CD14-positive monocyte (primary cell): ENCODE measurements around the gene NAT14. TPM values are rescaled to one million over a fixed set of nuclear protein-coding genes. Genes with fewer than 3 reads are reported as not detected.

Experiments used
- DNase-seq, 3 donors: peaks; one replicate each; pipeline ENCODE4 v3.0.0-alpha.2; 2011 to 2022
- H2AFZ ChIP-seq: 2 replicates; pipeline ENCODE4 v1.6.0; 2012; ENCODE audit warnings: mild to moderate bottlenecking, low read depth, low read length, inconsistent platforms; ENCODE audit not compliant: insufficient read depth, poor library complexity, severe bottlenecking
- H3K27ac ChIP-seq, 2 donors: 1 replicate in 1 of 2; 2 replicates in 1 of 2; pipeline ENCODE4 v1.5.1; 2012 to 2013; ENCODE audit warnings: low read length in 2 of 2, control low read depth in 1 of 2, inconsistent platforms in 1 of 2, low read depth in 1 of 2, mild to moderate bottlenecking in 1 of 2
- H3K27me3 ChIP-seq, 2 donors: one replicate each; pipeline versions ENCODE4 v1.6.0 to v1.6.1; 2011 to 2013; ENCODE audit warnings: low read length in 2 of 2; ENCODE audit not compliant: control insufficient read depth in 2 of 2, insufficient read depth in 2 of 2
- H3K36me3 ChIP-seq, 2 donors: replicated peaks in 1 of 2; 1 replicate in 1 of 2; 2 replicates in 1 of 2; pipeline versions ENCODE4 v1.5.1 to v1.6.1; 2012 to 2013; ENCODE audit warnings: low read length in 2 of 2, control low read depth in 1 of 2, inconsistent platforms in 1 of 2, mild to moderate bottlenecking in 1 of 2; ENCODE audit not compliant: insufficient read depth in 2 of 2, control insufficient read depth in 1 of 2
- H3K4me1 ChIP-seq, 2 donors: 1 replicate in 1 of 2; 2 replicates in 1 of 2; pipeline versions ENCODE4 v1.5.1 to v1.6.1; 2012 to 2013; ENCODE audit warnings: low read length in 2 of 2, control low read depth in 1 of 2, inconsistent platforms in 1 of 2, mild to moderate bottlenecking in 1 of 2, moderate library complexity in 1 of 2; ENCODE audit not compliant: insufficient read depth in 2 of 2, control insufficient read depth in 1 of 2
- H3K4me2 ChIP-seq: replicated peaks from 2 replicates; pipeline ENCODE3; 2012; ENCODE audit warnings: low read length, moderate library complexity, mild to moderate bottlenecking; ENCODE audit not compliant: poor library complexity, severe bottlenecking; ENCODE audit errors: extremely low read depth
- H3K4me3 ChIP-seq, 3 experiments: fragments of 200-600 bp in 1 of 3; sonication (generic) in 1 of 3; replicated peaks in 1 of 3; 1 replicate in 2 of 3; 2 replicates in 1 of 3; pipeline ENCODE4 v1.5.1; 2011 to 2013; ENCODE audit warnings: low read length in 3 of 3, mild to moderate bottlenecking in 3 of 3, control low read depth in 2 of 3, low read depth in 2 of 3, inconsistent platforms in 1 of 3, moderate library complexity in 1 of 3
- H3K79me2 ChIP-seq: 2 replicates; pipeline ENCODE4 v1.6.0; 2012; ENCODE audit warnings: mild to moderate bottlenecking, control low read depth, inconsistent platforms, low read length, moderate library complexity; ENCODE audit not compliant: insufficient read depth
- H3K9ac ChIP-seq: 2 replicates; pipeline ENCODE4 v1.6.0; 2017; ENCODE audit warnings: low read length, mild to moderate bottlenecking; ENCODE audit not compliant: insufficient read depth, poor library complexity, severe bottlenecking
- H3K9me3 ChIP-seq, 2 donors: replicated peaks in 1 of 2; 1 replicate in 1 of 2; 2 replicates in 1 of 2; pipeline versions ENCODE4 v1.5.1 to v1.6.1; 2012 to 2013; ENCODE audit warnings: low read length in 2 of 2, control low read depth in 1 of 2; ENCODE audit not compliant: control insufficient read depth in 1 of 2, insufficient read depth in 1 of 2
- H4K20me1 ChIP-seq: 2 replicates; pipeline ENCODE4 v1.6.0; 2012; ENCODE audit warnings: mild to moderate bottlenecking, low read length, control low read depth, moderate library complexity; ENCODE audit not compliant: insufficient read depth
- H3K27ac Mint-ChIP-seq, 7 donors: one replicate each; pipeline ENCODE4 v1.8.0; 2020; ENCODE audit warnings: mild to moderate bottlenecking in 7 of 7, mixed read lengths in 7 of 7, moderate library complexity in 6 of 7, inconsistent platforms in 2 of 7
- H3K27me3 Mint-ChIP-seq, 3 donors: one replicate each; pipeline ENCODE4 v1.8.0; 2021 to 2022; ENCODE audit warnings: low read depth in 3 of 3, mild to moderate bottlenecking in 3 of 3, mixed read lengths in 3 of 3, moderate library complexity in 3 of 3, inconsistent platforms in 1 of 3
- H3K36me3 Mint-ChIP-seq, 2 donors: one replicate each; pipeline ENCODE4 v1.8.0; 2020; ENCODE audit warnings: mixed read lengths in 2 of 2, inconsistent platforms in 1 of 2, mild to moderate bottlenecking in 1 of 2
- H3K4me1 Mint-ChIP-seq: one replicate; pipeline ENCODE4 v1.8.0; 2020; ENCODE audit warnings: mild to moderate bottlenecking, mixed read lengths
- H3K4me3 Mint-ChIP-seq, 2 donors: one replicate each; pipeline ENCODE4 v1.8.0; 2020; ENCODE audit warnings: mild to moderate bottlenecking in 2 of 2, mixed read lengths in 2 of 2, moderate library complexity in 1 of 2
- H3K9me3 Mint-ChIP-seq, 7 donors: one replicate each; pipeline ENCODE4 v1.8.0; 2020 to 2022; ENCODE audit warnings: mixed read lengths in 7 of 7, mild to moderate bottlenecking in 6 of 7, moderate library complexity in 6 of 7, inconsistent platforms in 2 of 7
- CTCF ChIP-seq: fragments of 200-600 bp; IDR thresholded peaks from one replicate; pipeline ENCODE4 v1.8.0; 2022; ENCODE audit warnings: antibody characterized with exemption, mild to moderate bottlenecking
- WGBS: methylation state at CpG from one replicate; pipeline ENCODE4 v1.1.5; 2013; ENCODE audit warnings: missing lambda C conversion rate; ENCODE audit not compliant: insufficient coverage; 5-methylcytosine and 5-hydroxymethylcytosine counted together
- intact Hi-C, 2 donors: fragments of 100-400 bp; cut with micrococcal nuclease; formaldehyde crosslinking; loops; one replicate each; pipeline versions ENCODE4 v1.15.0 to v1.15.1; 2023
- polyA plus RNA-seq, 3 donors: library from polyadenylated mRNA; depleted of rRNA in 1 of 3; unstranded in 2 of 3; stranded (reverse) in 1 of 3; fragments of 300-500 nt in 2 of 3; fragments of >200 nt in 1 of 3; fragmentation: Illumina TruSeq in 2 of 3; gene quantifications; 1 replicate in 2 of 3; 2 replicates in 1 of 3; pipeline ENCODE4 v1.2.3, GENCODE V29; 2012 to 2021

The NAT14 gene
- polyA plus RNA-seq, 3 donors: 1.5 to 2.2 (median 1.9) TPM

GRCh38 chr19:55443045-55443823, 41.8 kb upstream of the NAT14 start, which contains the start of gene SHISA7:
SHISA7 (minus strand) TSS chr19:55443300; CDS start chr19:55442863, 437 bp downstream.
- Histone ChIP-seq H3K9ac (no peak within 1 kb of the TSS), H3K27ac (no peak within 1 kb of the TSS), H3K4me2 (no peak within 1 kb of the TSS), H3K36me3 (no peaks in the 10 kb centered on the region), H3K27me3 (peaks cover 26 to 76% of the 10 kb centered on the region in 2 donors), H3K9me3 (peaks cover 0 to 22% of the 10 kb centered on the region in 2 donors), H3K4me3 (no peak within 1 kb of the TSS), H2AFZ (no peak within 1 kb of the TSS), H3K79me2 (no peaks in the 10 kb centered on the region), H4K20me1 (no peaks in the 10 kb centered on the region), H3K4me1 (peaks cover 21 to 24% of the 10 kb centered on the region in 2 donors)
- Mint-ChIP-seq H3K27me3 (peaks cover 39 to 76% (median 60%) of the 10 kb centered on the region in 3 donors), H3K9me3 (peaks cover 0 to 38% (median 13%) of the 10 kb centered on the region in 7 donors), H3K4me3 (peak within 1 kb of the TSS in 1 of 2 donors; percentile 74), H3K36me3 (peaks cover 5 to 12% of the 10 kb centered on the region in 2 donors), H3K27ac (no peak within 1 kb of the TSS), H3K4me1 (peaks cover 21% of the 10 kb centered on the region)
- intact Hi-C loops: no loop called here
- no peak for DNase-seq
- TF ChIP-seq CTCF: no peak
- WGBS: 2% methylated on average over 33 of the region's 43 CpGs

DNA sequence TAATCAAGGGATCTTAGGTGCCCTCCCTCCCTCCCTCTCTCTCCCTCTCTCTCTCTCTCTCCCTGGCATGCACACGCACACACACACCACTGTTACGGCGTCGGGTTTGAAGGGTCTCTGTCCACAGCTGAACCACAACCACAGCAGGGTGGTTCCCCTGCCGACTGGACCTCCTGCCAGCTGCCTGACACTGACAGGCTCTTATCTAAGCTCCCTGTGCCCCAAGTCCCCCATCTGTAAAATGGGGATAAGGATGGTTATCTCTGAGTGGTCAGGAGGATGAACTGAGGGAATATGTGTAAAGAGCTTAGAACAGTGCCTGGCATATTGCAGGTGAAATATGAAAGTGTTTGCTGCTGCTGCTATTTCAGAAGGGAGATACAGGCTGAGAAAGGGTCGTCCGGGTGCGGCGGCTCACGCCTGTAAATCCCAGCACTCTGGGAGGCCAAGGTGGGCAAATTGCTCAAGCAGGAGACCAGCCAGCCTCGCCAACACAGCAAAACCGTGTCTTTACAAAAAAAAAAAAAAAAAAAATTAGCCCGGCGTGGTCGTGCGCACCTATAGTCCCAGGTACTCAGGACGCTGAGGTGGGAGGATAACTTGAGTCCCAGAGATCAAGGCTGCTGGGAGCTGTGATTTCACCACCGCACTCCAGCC, 41.0 kb upstream of the NAT14 start:
- peaks cover 0 to 36% (median 12%) of the 10 kb centered on the region in 7 donors for H3K9me3 Mint-ChIP-seq
- peaks cover 21 to 24% of the 10 kb centered on the region in 2 donors for H3K4me1 ChIP-seq
- peaks cover 0 to 22% of the 10 kb centered on the region in 2 donors for H3K9me3 ChIP-seq
- H3K79me2 ChIP-seq: no peaks in the 10 kb centered on the region
- no peaks in the 10 kb centered on the region for H4K20me1 ChIP-seq
- DNase-seq: no peak
- H3K36me3 ChIP-seq: no peaks in the 10 kb centered on the region
- peaks cover 32 to 68% (median 58%) of the 10 kb centered on the region in 3 donors for H3K27me3 Mint-ChIP-seq
- H2AFZ ChIP-seq: no peak overlapping the region
- intact Hi-C loops: no loop called here
- peaks cover 26 to 69% of the 10 kb centered on the region in 2 donors for H3K27me3 ChIP-seq
- WGBS: 0% methylated on average over 4 of the region's 18 CpGs
- H3K36me3 Mint-ChIP-seq: peaks cover 5 to 12% of the 10 kb centered on the region in 2 donors
- peaks cover 21% of the 10 kb centered on the region for H3K4me1 Mint-ChIP-seq
- H3K9ac ChIP-seq: no peak overlapping the region
- no peak overlapping the region for H3K27ac ChIP-seq
- H3K27ac Mint-ChIP-seq: no peak overlapping the region
- no peak overlapping the region for H3K4me3 ChIP-seq
- TF ChIP-seq CTCF: no peak
- H3K4me3 Mint-ChIP-seq: peak overlapping the region in 1 of 2 donors; percentile 69
- no peak overlapping the region for H3K4me2 ChIP-seq
